ELR (cell line): Measurements from ENCODE around the gene ELFN2.

Experiments used
- DNase-seq: peaks from one replicate; pipeline ENCODE4 v3.0.0-alpha.2; 2015; ENCODE audit warnings: low read depth

The ELFN2 gene

GRCh38 chr22:37454857-37455686 lies 27.8 kb upstream of the ELFN2 start:
- peak; percentile 94 for DNase-seq

GRCh38 chr22:37453696-37454095 lies 26.4 kb upstream of the ELFN2 start:
- DNase-seq = no peak

DNA sequence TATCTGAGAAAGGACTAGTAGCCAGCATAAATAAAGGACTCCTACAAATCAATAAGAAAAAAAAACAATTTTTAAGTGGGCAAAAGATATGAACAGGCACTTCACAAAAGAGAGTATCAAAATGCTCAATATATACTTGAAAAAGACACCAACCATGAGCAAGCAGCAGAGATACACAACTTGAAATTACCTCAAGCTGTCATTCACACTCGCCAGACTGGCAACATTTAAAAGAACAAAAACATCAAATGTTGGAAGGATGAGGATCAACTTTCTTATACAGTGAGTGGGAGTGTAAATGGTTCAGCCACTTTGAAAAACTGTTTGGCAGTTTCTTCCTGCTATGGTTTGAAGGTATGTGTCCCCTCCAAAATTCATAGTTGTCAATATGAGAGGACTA lies 23.9 kb upstream of the ELFN2 start:
- no peak for DNase-seq

GRCh38 chr22:37449331-37450001 lies 22.2 kb upstream of the ELFN2 start:
- no peak for DNase-seq

DNA sequence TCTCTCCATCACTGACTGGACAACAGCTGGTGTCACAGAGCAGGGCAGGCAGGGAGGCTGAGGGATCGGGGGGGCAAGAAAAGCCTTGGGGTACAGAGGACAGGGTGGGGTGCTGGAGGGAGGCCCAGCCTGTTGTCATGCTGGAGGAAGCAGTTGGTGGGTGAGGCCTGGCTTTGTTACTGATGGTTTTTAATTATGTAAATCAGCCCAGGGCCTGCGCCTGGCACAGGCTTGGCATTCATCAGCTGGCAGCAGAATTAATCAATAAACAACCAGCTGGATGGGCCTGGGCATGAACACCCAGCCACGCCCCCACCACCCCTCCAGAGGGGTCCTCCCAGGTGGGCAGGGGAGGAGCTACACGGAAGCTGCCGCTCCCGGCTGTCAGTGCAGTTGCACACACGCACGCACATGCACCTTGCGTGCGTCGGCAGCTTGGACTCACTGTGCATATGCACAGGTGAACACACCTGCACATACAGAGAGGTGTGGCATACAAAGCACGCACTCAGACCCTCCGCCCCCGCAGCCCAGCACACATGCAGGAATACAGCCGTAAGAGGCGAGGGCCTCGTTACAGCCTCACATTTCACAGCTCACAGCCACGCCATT lies 21.3 kb upstream of the ELFN2 start:
- DNase-seq = no peak

DNA sequence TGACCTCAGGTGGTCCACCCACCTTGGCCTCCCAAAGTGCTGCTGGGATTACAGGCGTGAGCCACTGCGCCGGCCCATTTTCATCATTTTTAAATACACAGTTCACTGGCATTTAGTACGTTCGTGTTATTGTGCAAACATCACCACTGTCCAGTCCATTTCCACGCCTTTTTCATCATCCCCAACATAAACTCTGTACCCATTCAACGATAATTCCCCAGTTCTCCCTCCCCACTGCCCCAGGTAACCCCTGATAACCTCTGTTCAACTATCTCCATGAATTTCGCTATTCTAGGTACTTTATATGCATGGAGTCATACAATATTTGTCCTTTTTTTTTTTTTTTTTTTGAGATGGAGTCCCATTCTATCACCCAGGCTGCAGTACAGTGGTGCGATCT lies 18.2 kb upstream of the ELFN2 start:
- DNase-seq = no peak

DNA sequence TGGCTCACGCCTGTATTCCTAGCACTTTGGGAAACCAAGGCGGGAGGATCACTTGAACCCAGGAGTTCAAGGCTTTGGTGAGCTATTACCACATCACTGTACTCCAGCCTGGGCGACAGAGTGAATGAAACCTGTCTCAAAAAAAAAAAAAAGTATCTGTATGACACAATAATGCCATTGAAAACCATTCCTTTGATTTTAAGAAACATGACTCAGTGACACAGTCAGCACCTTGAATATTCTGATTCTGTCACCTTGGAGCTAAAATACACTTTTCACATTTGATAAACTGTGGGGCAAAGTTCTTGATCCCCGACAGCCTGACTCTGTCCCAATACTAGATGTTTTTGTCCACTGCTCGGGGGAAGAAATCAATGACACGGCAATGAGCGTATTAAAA lies 16.7 kb upstream of the ELFN2 start:
- peak; percentile 32 for DNase-seq

DNA sequence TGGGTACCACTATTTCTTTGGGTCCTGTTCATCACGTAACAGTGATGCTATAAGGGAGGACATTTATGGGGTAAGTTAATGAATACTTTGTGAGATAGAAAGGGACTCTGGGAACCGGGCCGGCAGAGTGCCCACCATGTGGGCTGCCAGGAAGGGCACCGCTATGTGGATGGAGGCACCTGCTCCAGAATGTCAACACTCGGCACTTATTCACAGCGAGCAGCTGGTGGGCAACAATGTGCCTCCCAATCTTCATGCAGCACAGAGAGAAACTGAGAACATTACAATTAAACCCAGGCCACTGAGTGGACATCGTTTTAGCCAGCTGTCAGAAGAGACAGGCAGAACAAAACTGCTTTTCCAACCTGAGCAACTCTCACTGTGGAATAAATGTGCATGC lies 15.8 kb upstream of the ELFN2 start:
- no peak for DNase-seq

- peak; percentile 73 for DNase-seq
Observed at GRCh38 chr22:37442537-37442936, 15.3 kb upstream of the ELFN2 start.

DNA sequence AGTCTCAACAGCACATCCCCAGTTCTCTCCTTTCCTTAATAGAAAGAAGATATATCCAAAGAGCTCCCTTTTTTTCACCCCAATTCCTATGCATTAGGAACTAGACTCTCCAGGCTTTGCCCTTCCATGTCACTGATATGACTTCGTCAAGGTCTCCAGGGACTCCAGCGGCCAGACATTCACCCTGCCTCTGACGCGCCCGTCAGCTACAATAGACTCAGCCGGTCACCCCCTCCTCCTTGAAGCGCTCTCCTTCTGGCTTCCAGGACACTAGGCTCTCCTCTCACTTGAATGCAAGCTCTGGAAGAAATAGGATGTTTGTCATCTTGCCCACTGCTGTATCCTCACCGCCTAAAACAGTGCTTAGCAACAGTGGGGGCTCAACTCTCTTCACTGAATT lies 14.9 kb upstream of the ELFN2 start:
- no peak for DNase-seq

DNA sequence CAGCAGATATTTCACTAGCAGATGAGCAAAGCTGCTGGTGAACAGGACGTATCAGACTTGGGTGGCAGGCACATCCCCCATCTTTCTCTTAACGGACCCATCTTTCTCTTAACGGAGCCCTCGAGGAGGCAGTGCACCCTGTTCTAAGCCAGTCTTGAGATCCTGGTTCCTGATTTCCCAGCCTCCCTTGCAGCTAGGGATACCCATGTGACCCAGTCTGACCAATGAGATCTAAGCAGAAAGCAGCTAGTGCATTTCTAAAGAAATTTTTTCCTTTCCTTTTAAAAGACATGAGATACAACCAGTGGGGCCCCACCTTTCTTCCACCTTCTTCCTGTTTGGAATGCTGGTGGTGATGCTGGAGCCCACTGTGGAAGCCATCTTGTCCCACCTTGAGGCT lies 13.6 kb upstream of the ELFN2 start:
- no peak for DNase-seq

DNA sequence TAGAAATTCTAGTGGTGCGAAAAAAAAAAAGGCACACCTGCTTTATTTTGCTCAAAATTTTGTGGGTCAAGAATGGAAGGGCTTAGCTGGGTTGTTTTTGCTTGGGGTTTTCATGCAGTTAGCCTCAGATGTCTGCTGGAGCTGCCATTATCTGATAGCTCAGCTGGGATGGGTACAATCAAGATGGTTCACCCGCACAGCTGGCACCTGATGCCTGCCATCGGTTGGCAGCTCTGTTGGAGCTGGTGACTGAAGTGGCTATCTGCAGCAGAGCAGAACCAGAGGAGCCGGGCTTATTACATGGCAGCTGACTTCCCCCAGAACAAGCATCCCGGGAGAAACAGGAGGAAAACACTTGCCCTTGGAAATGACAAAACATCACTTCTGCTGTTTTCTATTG lies 12.1 kb upstream of the ELFN2 start:
- no peak for DNase-seq

DNA sequence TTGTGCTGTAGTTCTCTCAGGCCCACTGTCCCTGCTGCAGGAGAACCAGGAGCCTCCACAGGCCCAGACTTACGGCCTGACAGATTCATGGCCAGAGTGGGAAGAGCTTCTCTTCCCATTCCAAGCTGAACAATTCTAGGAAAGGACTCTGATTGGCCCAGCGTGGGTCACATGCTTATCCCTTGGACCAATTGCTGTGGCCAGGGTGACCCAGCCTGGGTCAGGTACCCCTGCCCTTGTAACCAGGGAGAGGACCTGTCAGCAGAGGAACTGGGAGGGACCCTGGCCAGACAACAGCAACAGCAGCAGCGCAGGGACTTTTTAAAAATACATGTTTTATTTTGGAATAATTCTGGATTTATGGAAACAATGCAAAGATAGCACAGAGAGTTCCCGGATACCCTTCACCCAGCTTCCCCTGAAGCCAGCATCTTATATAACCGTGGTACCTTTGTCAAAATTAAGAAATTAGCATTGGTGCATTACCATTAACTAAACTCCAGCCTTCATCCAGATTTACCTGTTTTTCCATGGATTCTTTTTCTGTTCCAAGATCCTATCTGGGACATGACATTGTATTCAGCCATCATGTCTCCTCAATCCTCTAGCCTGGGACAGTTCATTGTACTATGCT lies 8.8 kb upstream of the ELFN2 start:
- no peak for DNase-seq

DNA sequence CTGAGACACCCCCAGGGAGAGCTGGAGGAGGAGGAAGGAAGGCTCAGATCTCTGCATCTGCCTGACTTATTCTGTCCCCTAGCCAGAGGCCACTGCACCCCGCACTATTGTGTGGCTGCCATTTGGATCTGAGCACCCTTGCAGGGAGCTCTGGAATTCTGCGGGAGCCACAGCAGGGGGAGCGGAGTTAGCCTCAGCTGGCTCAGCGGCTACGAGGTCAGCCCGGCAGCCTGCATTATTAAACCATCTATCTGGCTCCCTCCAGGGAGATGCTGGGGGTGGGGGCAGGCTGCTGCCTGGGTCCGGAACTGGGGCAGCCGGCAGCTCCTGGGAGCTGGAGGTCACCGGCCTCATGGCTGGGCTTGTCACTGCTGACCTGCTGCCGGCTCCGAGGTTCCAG lies 6.5 kb upstream of the ELFN2 start:
- no peak for DNase-seq

GRCh38 chr22:37432708-37433054 lies 5.4 kb upstream of the ELFN2 start:
- DNase-seq = no peak

GRCh38 chr22:37431801-37432707 lies 4.8 kb upstream of the ELFN2 start:
- peak; percentile 100 for DNase-seq

DNA sequence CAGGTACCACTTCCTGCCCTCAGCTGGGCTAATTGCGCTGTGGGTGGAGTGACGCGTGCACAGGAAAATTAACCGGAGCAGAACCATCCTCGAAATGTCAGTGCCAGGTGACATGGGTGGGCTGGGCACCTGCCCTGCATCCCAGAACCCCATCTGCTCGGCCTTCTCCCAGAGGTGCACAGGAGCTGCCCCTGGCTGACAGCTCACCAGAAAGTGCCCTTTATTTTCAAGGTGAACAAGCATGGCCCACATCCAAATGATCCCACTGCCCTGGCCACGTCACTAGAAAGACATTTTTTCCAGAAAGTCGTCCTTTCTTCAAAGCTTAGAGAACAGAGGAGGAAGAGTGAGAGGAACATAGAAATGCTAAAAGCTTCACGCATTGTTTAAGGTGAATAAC lies 4.1 kb upstream of the ELFN2 start:
- DNase-seq = peak; percentile 66

DNA sequence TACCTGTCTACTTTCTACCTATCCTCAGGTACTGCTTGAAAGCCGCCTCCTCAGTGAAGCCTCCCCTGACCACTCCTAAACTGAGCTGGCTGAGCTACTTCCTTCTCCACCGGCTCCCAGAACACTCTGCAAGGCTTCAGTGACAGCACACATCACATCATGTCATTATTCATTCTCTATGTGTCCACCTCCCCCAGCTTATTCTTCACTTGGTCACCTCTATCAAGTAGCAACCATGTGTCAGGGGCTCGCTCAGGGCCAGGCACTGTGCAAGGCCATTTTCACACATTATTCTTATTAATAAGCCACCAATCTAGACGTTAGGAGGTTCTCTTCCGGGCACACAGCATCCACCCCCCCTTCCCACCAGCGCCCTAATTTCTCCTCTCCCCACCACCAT lies 3.7 kb upstream of the ELFN2 start:
- DNase-seq = no peak

DNA sequence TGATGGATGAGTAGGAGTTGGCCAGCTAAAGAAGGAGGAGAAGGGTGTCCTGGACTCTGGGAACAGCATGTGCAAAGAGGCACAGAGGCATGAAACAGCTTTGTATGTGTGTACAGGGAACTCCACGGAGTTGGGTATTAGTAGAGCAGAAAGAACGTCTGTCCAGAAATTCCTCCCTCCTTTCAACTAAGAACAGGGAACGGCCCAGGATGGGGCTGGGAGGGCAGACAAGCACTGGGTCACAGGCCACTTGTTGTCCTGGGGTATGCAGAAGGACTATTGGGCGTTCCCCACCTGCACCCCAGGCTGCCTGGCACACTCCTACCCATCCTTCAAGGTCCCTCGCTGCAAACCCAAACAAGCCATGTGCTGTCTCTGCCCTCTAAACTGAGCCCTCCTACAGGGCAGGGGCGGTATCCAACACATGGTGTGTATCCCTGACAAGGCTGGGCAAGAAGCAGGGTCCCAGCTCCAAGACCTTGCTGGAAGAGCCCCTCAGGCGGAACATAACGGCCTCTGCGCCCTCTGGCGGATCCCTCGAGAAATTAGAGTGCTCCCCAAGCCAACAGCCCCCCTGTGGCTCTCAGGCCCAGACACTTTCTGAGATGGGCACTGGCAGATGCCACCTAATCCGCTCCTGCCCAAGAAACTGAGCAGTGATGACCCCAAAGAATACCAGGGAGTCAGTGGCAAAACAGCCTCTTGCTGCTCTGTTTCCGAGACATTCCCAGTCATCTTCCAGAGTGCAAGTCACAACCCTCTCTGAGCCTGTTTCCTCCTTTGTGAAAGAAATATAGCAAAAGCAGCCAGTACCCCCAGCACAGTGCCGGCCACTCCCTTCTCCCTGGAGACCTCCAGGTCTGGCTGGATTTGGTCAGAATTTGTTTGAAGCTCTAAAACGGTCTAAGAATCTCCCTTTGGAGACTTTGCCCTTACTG lies 1.6 kb upstream of the ELFN2 start:
- DNase-seq = peak; percentile 78

DNA sequence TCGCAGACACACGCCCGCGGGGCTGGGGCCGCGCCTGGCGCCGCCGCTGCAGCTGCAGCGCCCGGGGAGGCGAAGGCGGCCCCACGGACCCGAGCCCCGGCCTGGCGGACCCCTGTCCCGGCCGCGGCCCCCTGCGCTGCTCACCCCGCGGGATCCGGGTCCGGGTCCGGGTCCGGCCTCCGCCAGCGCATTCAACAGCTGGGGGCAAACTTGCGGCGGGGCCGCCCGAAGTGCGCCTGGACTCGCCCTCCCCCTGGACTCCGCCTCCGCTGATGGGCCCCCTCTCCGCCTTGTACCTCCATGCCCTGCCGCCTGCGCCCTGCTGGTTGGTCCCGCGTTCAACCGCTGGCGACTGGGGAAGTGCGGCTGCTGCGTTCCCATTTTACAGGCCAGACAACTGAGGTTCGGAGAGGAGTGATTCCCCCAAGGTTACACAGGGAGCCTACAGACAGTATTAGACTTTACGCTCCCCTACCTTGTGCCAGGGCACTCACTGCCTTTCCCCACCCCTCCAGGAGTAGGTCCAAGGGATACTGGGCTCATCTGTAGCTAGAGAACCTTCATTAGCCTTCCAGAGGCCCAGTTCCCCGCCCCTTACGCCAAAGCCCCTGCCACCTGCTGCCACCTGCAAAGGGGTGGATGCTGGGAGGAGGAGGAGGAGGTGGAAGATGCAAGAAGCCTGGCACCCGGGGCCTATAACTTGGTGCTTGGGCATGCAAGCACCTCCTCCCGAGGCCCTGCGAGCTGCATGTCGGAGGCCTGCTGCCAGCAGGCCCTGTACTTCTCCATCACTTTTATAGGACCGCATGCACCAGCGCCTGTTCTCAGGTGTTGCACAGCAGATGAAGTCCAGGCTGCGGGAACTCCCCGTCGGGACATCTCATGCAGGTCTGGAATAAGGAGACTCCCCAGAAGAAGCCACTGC lies 694 bp upstream of the ELFN2 start:
- no peak for DNase-seq
